H9 (cell line): ENCODE measurements around the gene KLKB1. TPM values are rescaled to one million over a fixed set of nuclear protein-coding genes. Genes with fewer than 3 reads are reported as not detected.

Experiments
- DNase-seq: peaks from one replicate; pipeline ENCODE4 v3.0.0-alpha.2; 2017
- H2AFZ ChIP-seq: one replicate; pipeline ENCODE4 v1.6.1; 2013; ENCODE audit warnings: mild to moderate bottlenecking, low read length, control low read depth, moderate library complexity
- H2AK5ac ChIP-seq: 2 replicates; pipeline ENCODE4 v1.6.1; 2013; ENCODE audit warnings: low read length, control low read depth, mixed read lengths; ENCODE audit not compliant: insufficient read length
- H2BK120ac ChIP-seq: one replicate; pipeline ENCODE4 v1.6.1; 2013; ENCODE audit warnings: low read depth, mild to moderate bottlenecking, low read length, control low read depth, inconsistent platforms; ENCODE audit not compliant: poor library complexity, severe bottlenecking
- H2BK12ac ChIP-seq: 2 replicates; pipeline ENCODE4 v1.6.1; 2013; ENCODE audit warnings: low read length, control low read depth, mixed read lengths, low read depth; ENCODE audit not compliant: insufficient read length
- H2BK15ac ChIP-seq: 2 replicates; pipeline ENCODE4 v1.6.1; 2013; ENCODE audit warnings: low read depth, low read length, control low read depth
- H2BK20ac ChIP-seq: one replicate; pipeline ENCODE4 v1.6.1; 2013; ENCODE audit warnings: low read depth, mild to moderate bottlenecking, low read length, control low read depth, inconsistent platforms; ENCODE audit not compliant: poor library complexity, severe bottlenecking
- H2BK5ac ChIP-seq: 2 replicates; pipeline ENCODE4 v1.6.1; 2013; ENCODE audit warnings: low read length, control low read depth, mixed read lengths; ENCODE audit not compliant: insufficient read length
- H3K14ac ChIP-seq: 2 replicates; pipeline ENCODE4 v1.6.1; 2013; ENCODE audit warnings: low read length, control low read depth; ENCODE audit not compliant: insufficient read depth
- H3K18ac ChIP-seq: 2 replicates; pipeline ENCODE4 v1.6.1; 2013; ENCODE audit warnings: low read depth, mild to moderate bottlenecking, mixed read lengths, low read length, control low read depth; ENCODE audit not compliant: insufficient read length
- H3K23ac ChIP-seq: 2 replicates; pipeline ENCODE4 v1.6.1; 2013; ENCODE audit warnings: low read length, control low read depth, mixed read lengths, low read depth; ENCODE audit not compliant: insufficient read length
- H3K23me2 ChIP-seq: 2 replicates; pipeline ENCODE4 v1.6.1; 2013; ENCODE audit warnings: low read depth, mild to moderate bottlenecking, mixed read lengths, low read length, control low read depth; ENCODE audit not compliant: insufficient read length, poor library complexity, severe bottlenecking
- H3K27ac ChIP-seq: 2 replicates; pipeline ENCODE4 v1.5.1; 2013; ENCODE audit warnings: low read length, control low read depth, mixed read lengths, low read depth; ENCODE audit not compliant: insufficient read length
- H3K27me3 ChIP-seq: 2 replicates; pipeline ENCODE4 v1.6.1; 2013; ENCODE audit warnings: low read length, control low read depth, inconsistent platforms; ENCODE audit not compliant: insufficient read depth
- H3K4ac ChIP-seq: 2 replicates; pipeline ENCODE4 v1.6.1; 2013; ENCODE audit warnings: low read depth, mild to moderate bottlenecking, control low read depth, inconsistent platforms, low read length, moderate library complexity
- H3K4me1 ChIP-seq: 2 replicates; pipeline ENCODE4 v1.6.1; 2013; ENCODE audit warnings: low read length, control low read depth, inconsistent platforms; ENCODE audit not compliant: insufficient read depth
- H3K4me2 ChIP-seq: 2 replicates; pipeline ENCODE4 v1.6.1; 2013; ENCODE audit warnings: low read length, control low read depth, mixed read lengths; ENCODE audit not compliant: insufficient read length, insufficient read depth
- H3K56ac ChIP-seq: 2 replicates; pipeline ENCODE4 v1.6.1; 2013; ENCODE audit warnings: low read depth, mild to moderate bottlenecking, mixed read lengths, low read length, control low read depth; ENCODE audit not compliant: insufficient read length
- H3K79me1 ChIP-seq: 2 replicates; pipeline ENCODE4 v1.6.1; 2013; ENCODE audit warnings: low read depth, mild to moderate bottlenecking, moderate library complexity, low read length, control low read depth, inconsistent platforms; ENCODE audit not compliant: insufficient read depth, poor library complexity, severe bottlenecking
- H3K79me2 ChIP-seq: 2 replicates; pipeline ENCODE4 v1.6.1; 2013; ENCODE audit warnings: low read length, control low read depth, inconsistent platforms; ENCODE audit not compliant: insufficient read depth
- H3K9ac ChIP-seq: 2 replicates; pipeline ENCODE4 v1.6.1; 2013; ENCODE audit warnings: low read length, control low read depth, mixed read lengths; ENCODE audit not compliant: insufficient read length; ENCODE audit errors: extremely low read depth
- H3K9me3 ChIP-seq: one replicate; pipeline ENCODE4 v1.6.1; 2013; ENCODE audit warnings: low read depth, low read length, inconsistent platforms; ENCODE audit not compliant: control insufficient read depth
- H3T11ph ChIP-seq: one replicate; pipeline ENCODE4 v1.6.1; 2013; ENCODE audit warnings: mild to moderate bottlenecking, low read length, control low read depth, inconsistent platforms
- H4K20me1 ChIP-seq: one replicate; pipeline ENCODE4 v1.6.1; 2013; ENCODE audit not compliant: control insufficient read depth, insufficient read length, insufficient read depth
- H4K5ac ChIP-seq: 2 replicates; pipeline ENCODE4 v1.6.1; 2013; ENCODE audit warnings: low read depth, mild to moderate bottlenecking, mixed read lengths, low read length, control low read depth; ENCODE audit not compliant: insufficient read length
- H4K8ac ChIP-seq: replicated peaks from 2 replicates; pipeline ENCODE4 v1.6.1; 2013; ENCODE audit warnings: low read length, control low read depth, mixed read lengths, low read depth; ENCODE audit not compliant: insufficient read length
- H4K91ac ChIP-seq: 2 replicates; pipeline ENCODE4 v1.6.1; 2013; ENCODE audit warnings: low read depth, mild to moderate bottlenecking, moderate library complexity, mixed read lengths, low read length, control low read depth; ENCODE audit not compliant: insufficient read length
- H3K27ac Mint-ChIP-seq, 3 experiments: 2 replicates in 2 of 3; 3 replicates in 1 of 3; pipeline ENCODE4 v1.8.0; 2020 to 2021; ENCODE audit warnings: mixed read lengths in 3 of 3, mild to moderate bottlenecking in 1 of 3, moderate library complexity in 1 of 3
- H3K27me3 Mint-ChIP-seq: 2 replicates; pipeline ENCODE4 v1.8.0; 2021; ENCODE audit warnings: low read depth, mild to moderate bottlenecking, moderate library complexity, mixed read lengths
- H3K36me3 Mint-ChIP-seq, 3 experiments: 2 replicates in 2 of 3; 3 replicates in 1 of 3; pipeline ENCODE4 v1.8.0; 2020 to 2021; ENCODE audit warnings: low read depth in 3 of 3, mixed read lengths in 3 of 3; ENCODE audit not compliant: insufficient read depth in 1 of 3
- H3K4me1 Mint-ChIP-seq, 2 experiments: 2 replicates each; pipeline ENCODE4 v1.8.0; 2020; ENCODE audit warnings: mixed read lengths in 2 of 2
- H3K4me3 Mint-ChIP-seq, 2 experiments: 2 replicates in 1 of 2; 3 replicates in 1 of 2; pipeline ENCODE4 v1.8.0; 2020 to 2021; ENCODE audit warnings: mild to moderate bottlenecking in 2 of 2, mixed read lengths in 2 of 2, moderate library complexity in 1 of 2
- H3K9me3 Mint-ChIP-seq, 2 experiments: 2 replicates in 1 of 2; 3 replicates in 1 of 2; pipeline ENCODE4 v1.8.0; 2020; ENCODE audit warnings: mild to moderate bottlenecking in 2 of 2, mixed read lengths in 2 of 2, moderate library complexity in 1 of 2
- CTCF ChIP-seq: fragments of 200-600 bp; sonication (generic); conservative IDR thresholded peaks from 3 replicates; pipeline ENCODE4 v1.8.0; 2021; ENCODE audit warnings: antibody characterized with exemption, mild to moderate bottlenecking
- WGBS: extraction: QIAGEN DNeasy Blood & Tissue Kit; methylation state at CpG from one replicate; pipeline ENCODE4 v1.1.7; 2013; ENCODE audit warnings: missing lambda C conversion rate, low lambda C conversion rate, mixed read lengths; ENCODE audit not compliant: insufficient read length; ENCODE audit errors: extremely low coverage; 5-methylcytosine and 5-hydroxymethylcytosine counted together
- total RNA-seq: library from RNA; stranded (reverse); gene quantifications from 2 replicates; pipeline ENCODE4 v1.2.1, GENCODE V29; 2021

Gene KLKB1
- total RNA-seq, 1 experiment from 2014 or later: 21.8 TPM

- no peak overlapping the region for H3K4me3 Mint-ChIP-seq
- WGBS: no CpG with 5 or more reads among the region's 6 CpGs
Measured at GRCh38 chr4:186200516-186200915, 26.8 kb upstream of the KLKB1 start.

More at GRCh38 chr4:186200516-186200915, 26.8 kb upstream of the KLKB1 start:
- H2BK12ac ChIP-seq: no peak overlapping the region
- H3K27ac Mint-ChIP-seq: no peak overlapping the region
- no peaks in the 10 kb centered on the region for H4K20me1 ChIP-seq
- peaks cover 0 to 3% (median 2%) of the 10 kb centered on the region in 3 experiments; a peak in 4 of 7 replicates for H3K36me3 Mint-ChIP-seq
- no peak overlapping the region for H3K18ac ChIP-seq
- H3K27me3 ChIP-seq: no peaks in the 10 kb centered on the region
- H3K23ac ChIP-seq: no peak overlapping the region
- no peak overlapping the region for H3K4me2 ChIP-seq
- H4K8ac ChIP-seq: no peak overlapping the region
- H2AK5ac ChIP-seq: no peak overlapping the region
- no peak overlapping the region for H3K27ac ChIP-seq
- no peaks in the 10 kb centered on the region; the same call in 1 of the 2 replicates for H3K27me3 Mint-ChIP-seq
- H2BK20ac ChIP-seq: no peak overlapping the region
- no peak overlapping the region for H3K9ac ChIP-seq
- no peak overlapping the region for H2BK120ac ChIP-seq
- H3K56ac ChIP-seq: no peak overlapping the region
- H3K4me1 Mint-ChIP-seq: peaks cover 18 to 19% of the 10 kb centered on the region in 2 experiments
- H3K79me1 ChIP-seq: no peaks in the 10 kb centered on the region
- DNase-seq: no peak
- H3K9me3 ChIP-seq: no peaks in the 10 kb centered on the region
- no peak overlapping the region for H3T11ph ChIP-seq
- H3K79me2 ChIP-seq: no peaks in the 10 kb centered on the region
- H4K5ac ChIP-seq: no peak overlapping the region
- H3K4ac ChIP-seq: no peak overlapping the region
- no peak overlapping the region for H2AFZ ChIP-seq
- H4K91ac ChIP-seq: no peak overlapping the region
- no peak overlapping the region for H3K14ac ChIP-seq
- no peak for TF ChIP-seq CTCF
- H2BK5ac ChIP-seq: no peak overlapping the region
- H2BK15ac ChIP-seq: no peak overlapping the region
- no peaks in the 10 kb centered on the region for H3K4me1 ChIP-seq
- H3K23me2 ChIP-seq: no peaks in the 10 kb centered on the region
- H3K9me3 Mint-ChIP-seq: peaks cover 0 to 4% of the 10 kb centered on the region in 2 experiments; a peak in 1 of 5 replicates
